ENCODE measurements around the gene EFNA4. TPM values are rescaled to one million over a fixed set of nuclear protein-coding genes. Genes with fewer than 3 reads are reported as not detected.
A peak's percentile ranks its signal among the peaks of the same experiment; 100 is the strongest.

EFNA4 gene
- total and polyA plus RNA-seq, 2 of the 8 experiments (the other 6 are each of a cell fraction or from before 2014, with no cell fraction given): 21.9 to 23.9 TPM

GRCh38 chr1:155064111-155064831 is 731 bp downstream of the EFNA4 start:
- DNase-seq (ENCODE audit: low read depth in 1 of 2, low spot score in 2 of 2): no peak
- peaks cover 0 to 19% (median 6%) of the 10 kb centered on the region in 4 experiments; a peak in 5 of 7 replicates for H3K4me1 ChIP-seq (replicated peaks in 1 of 4; ENCODE audit: control insufficient read depth in 3 of 4, insufficient read depth in 4 of 4, low read length in 3 of 4)
- H3K4ac ChIP-seq (replicated peaks; ENCODE audit: insufficient read length, low read depth, low read length): no peak overlapping the region
- peak overlapping the region; percentile 55; the same call in 1 of the 2 replicates for H2BK12ac ChIP-seq (ENCODE audit: low read depth, low read length)
- peak overlapping the region; percentile 60 to 85 (median 73) for H3K4me3 ChIP-seq (ENCODE audit: extremely low read depth in 1 of 4, insufficient read depth in 2 of 4, low read depth in 3 of 4, low read length in 4 of 4)
- peak overlapping the region; percentile 88; the same call in 1 of the 2 replicates for H2BK15ac ChIP-seq (ENCODE audit: low read length)
- H2AK5ac ChIP-seq (ENCODE audit: low read depth, low read length): no peak overlapping the region
- H3K9me3 ChIP-seq (ENCODE audit: insufficient read depth in 2 of 2, low read depth in 1 of 2, low read length in 1 of 2): no peaks in the 10 kb centered on the region
- peak overlapping the region; percentile 70 for H4K91ac ChIP-seq (replicated peaks; ENCODE audit: insufficient read length, low read length)
- peak overlapping the region; percentile 9 to 73 (median 52); a peak in 6 of 7 replicates for H3K9ac ChIP-seq (replicated peaks in 1 of 4; ENCODE audit: extremely low read depth in 1 of 4, low read depth in 3 of 4, low read length in 3 of 4)
- H3K23me2 ChIP-seq (ENCODE audit: low read depth, low read length): peaks cover 15% of the 10 kb centered on the region
- H3K18ac ChIP-seq (ENCODE audit: extremely low read depth, low read length): peak overlapping the region; percentile 76
- H2BK20ac ChIP-seq (ENCODE audit: low read length): 0 out of 2 replicates have a peak overlapping the region, but pooled peaks have one; percentile 61
- ChIA-PET POLR2A (ENCODE audit: partially characterized antibody) (interaction anchor here (0.8 to 3.1 kb wide), 16 partner anchors 8 to 132 kb away, joined by 3 to 21 read pairs (median 4); partner anchors contain the start of genes EFNA3, FLAD1 and SHC1), CTCF (ENCODE audit: partially characterized antibody) (interaction anchor here (0.9 to 33.9 kb wide), 10 partner anchors 1 to 111 kb away, joined by 3 to 907 read pairs (median 34); partner anchors contain the start of genes ADAM15, EFNA3, EFNA4 and KRTCAP2)
- H3K36me3 ChIP-seq (ENCODE audit: control insufficient read depth in 2 of 4, insufficient read depth in 4 of 4, low read length in 3 of 4): peaks cover 0 to 10% (median 4%) of the 10 kb centered on the region in 4 experiments; a peak in 5 of 8 replicates
- H3K14ac ChIP-seq (ENCODE audit: insufficient read length): no peak overlapping the region
- H4K5ac ChIP-seq (ENCODE audit: insufficient read length, low read depth, low read length): peak overlapping the region; percentile 66
- H2BK120ac ChIP-seq (replicated peaks; ENCODE audit: low read depth, low read length): no peak overlapping the region
- H3K79me2 ChIP-seq (ENCODE audit: control insufficient read depth in 1 of 2, insufficient read depth in 2 of 2, low read length in 2 of 2): peaks cover 0 to 15% of the 10 kb centered on the region in 2 experiments; a peak in 2 of 4 replicates
- no peaks in the 10 kb centered on the region for H3K79me1 ChIP-seq (ENCODE audit: low read depth, low read length)
- H2AFZ ChIP-seq (ENCODE audit: low read length): no peak overlapping the region
- WGBS, 2 experiments (ENCODE audit: extremely low coverage in 1 of 2, insufficient coverage in 1 of 2, insufficient read length in 1 of 2, insufficient replicate concordance in 2 of 2, low coverage in 1 of 2, low lambda C conversion rate in 2 of 2, missing lambda C conversion rate in 1 of 2): 19% methylated on average over 11 of the region's 14 CpGs; no CpG with 5 or more reads in 1 of the 2 experiments
- H2BK5ac ChIP-seq (ENCODE audit: low read depth, low read length): 0 out of 2 replicates have a peak overlapping the region, but pooled peaks have one; percentile 49
- peaks cover 0 to 4% (median 1%) of the 10 kb centered on the region in 4 experiments; a peak in 2 of 7 replicates for H3K27me3 ChIP-seq (replicated peaks in 1 of 4; ENCODE audit: control insufficient read depth in 3 of 4, extremely low read depth in 1 of 4, insufficient read depth in 3 of 4, low read length in 3 of 4)
- peak overlapping the region; percentile 47; the same call in 1 of the 2 replicates for H4K8ac ChIP-seq (ENCODE audit: extremely low read depth, insufficient read depth, low read length)
- H3K56ac ChIP-seq (replicated peaks; ENCODE audit: insufficient read length, low read depth, low read length): no peak overlapping the region
- no peak overlapping the region for H3K23ac ChIP-seq (ENCODE audit: insufficient read length)
- FAIRE-seq: no peak
- H3K27ac ChIP-seq (ENCODE audit: low read depth, low read length): peak overlapping the region; percentile 65; the same call in 1 of the 2 replicates
- peaks cover 2 to 16% of the 10 kb centered on the region in 2 experiments for H4K20me1 ChIP-seq (replicated peaks in 1 of 2; ENCODE audit: control insufficient read depth in 1 of 2, insufficient read depth in 2 of 2, low read length in 2 of 2)
- peak overlapping the region; percentile 62 to 68 for H3K4me2 ChIP-seq (ENCODE audit: insufficient read depth in 1 of 2, low read depth in 2 of 2, low read length in 2 of 2)
- peak in 1 of 2 experiments; percentile 97; a peak in 2 of 4 replicates for TF ChIP-seq HDAC2 (IDR thresholded peaks at IDR 0.05; ENCODE audit: borderline replicate concordance in 1 of 2, low read depth in 2 of 2, low read length in 2 of 2)
- TF ChIP-seq KDM4A (IDR thresholded peaks at IDR 0.05; ENCODE audit: low read depth, low read length, severe bottlenecking): peak; percentile 51
- peak; percentile 49 for TF ChIP-seq ASH2L (IDR thresholded peaks at IDR 0.05; ENCODE audit: low read length)
- 0 out of 2 replicates have a peak, but pooled peaks have one; percentile 14 for TF ChIP-seq KDM5A (IDR thresholded peaks at IDR 0.05; ENCODE audit: low read length)
- TF ChIP-seq BRCA1 (IDR thresholded peaks at IDR 0.05; ENCODE audit: low read depth, low read length): no peak
- TF ChIP-seq PHF8 (conservative IDR thresholded peaks at IDR 0.05; ENCODE audit: low read depth, low read length): 0 out of 2 replicates have a peak, but pooled peaks have one; percentile 45
- TF ChIP-seq SUZ12 (IDR thresholded peaks at IDR 0.05; ENCODE audit: low read length): no peak
- TF ChIP-seq SAP30 (IDR thresholded peaks at IDR 0.05; ENCODE audit: insufficient read depth, insufficient replicate concordance, low read length): no peak
- TF ChIP-seq E2F6 (IDR thresholded peaks at IDR 0.05): no peak

Measured in H1 (cell line).